ENCODE measurements around the gene RPA4. TPM values are rescaled to one million over a fixed set of nuclear protein-coding genes. Genes with fewer than 3 reads are reported as not detected.

RPA4 gene, protein sequence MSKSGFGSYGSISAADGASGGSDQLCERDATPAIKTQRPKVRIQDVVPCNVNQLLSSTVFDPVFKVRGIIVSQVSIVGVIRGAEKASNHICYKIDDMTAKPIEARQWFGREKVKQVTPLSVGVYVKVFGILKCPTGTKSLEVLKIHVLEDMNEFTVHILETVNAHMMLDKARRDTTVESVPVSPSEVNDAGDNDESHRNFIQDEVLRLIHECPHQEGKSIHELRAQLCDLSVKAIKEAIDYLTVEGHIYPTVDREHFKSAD
- total RNA-seq (2014; rRNA removed; shearing (Covaris generic)) (1.4 and 1.9 TPM in 2 replicates), total RNA-seq (2022) (1.3 and 1.8 TPM in 2 replicates), Bru-seq, nascent RNA (percentile 67 among the genes with signal in this experiment), BruChase-seq, experiment 1, labeled RNA remaining after a 6-hour chase (percentile 57 among the genes with signal in this experiment), BruChase-seq, experiment 2, labeled RNA remaining after a 2-hour chase (percentile 60 among the genes with signal in this experiment)
- long read RNA-seq: 0 reads

DNA sequence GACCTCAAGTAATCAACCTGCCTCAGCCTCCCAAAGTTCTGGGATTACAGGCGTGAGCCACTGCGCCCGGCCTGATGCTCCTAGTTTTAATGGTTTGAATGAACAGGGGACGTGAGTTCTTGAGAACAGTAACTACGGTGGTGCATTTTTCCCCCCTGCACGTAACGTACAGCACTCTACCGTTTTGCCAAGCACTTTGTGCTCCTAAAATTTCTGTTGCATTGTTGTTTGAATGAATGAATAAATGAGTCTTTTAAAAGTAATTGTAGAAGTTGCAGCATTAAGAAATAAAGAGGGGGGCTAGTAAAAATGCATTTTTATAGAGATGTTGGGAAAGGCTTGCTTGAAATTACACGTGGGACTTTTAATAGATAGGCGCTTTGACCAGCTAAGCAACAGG is at the start of gene RPA4:
Gene RPA4, plus strand, starts transcription at position 301 of the 400 bp plus-strand sequence. CDS start 403 bp downstream, outside the sequence.
- Histone ChIP-seq H3K36me3 (ENCODE audit: insufficient read depth, low read length) (no peaks in the 10 kb centered on the region), H2AFZ (ENCODE audit: low read length) (no peak within 1 kb of the TSS), H3K27ac (ENCODE audit: low read depth, low read length, poor library complexity, severe bottlenecking) (no peak within 1 kb of the TSS), H3K79me2 (ENCODE audit: insufficient read depth, low read depth, low read length) (no peaks in the 10 kb centered on the region), H3K9me2 (ENCODE audit: insufficient read depth, low read length) (no peaks in the 10 kb centered on the region), H3K4me2 (ENCODE audit: low read length) (no peak within 1 kb of the TSS), H3K4me1 (ENCODE audit: insufficient read depth, low read length, poor library complexity, severe bottlenecking) (no peaks in the 10 kb centered on the region), H3K9me3 (ENCODE audit: low read length) (no peaks in the 10 kb centered on the region), H4K20me1 (ENCODE audit: insufficient read depth, low read length) (no peaks in the 10 kb centered on the region), H3K4me3 (ENCODE audit: low read depth, low read length, poor library complexity, severe bottlenecking) (no peak within 1 kb of the TSS)
- BruUV-seq (replicated peaks): no TSS peak
- CTCF ChIA-PET (ENCODE audit: unreplicated experiment): no interaction called here
- TF ChIP-seq, protein P1, sequence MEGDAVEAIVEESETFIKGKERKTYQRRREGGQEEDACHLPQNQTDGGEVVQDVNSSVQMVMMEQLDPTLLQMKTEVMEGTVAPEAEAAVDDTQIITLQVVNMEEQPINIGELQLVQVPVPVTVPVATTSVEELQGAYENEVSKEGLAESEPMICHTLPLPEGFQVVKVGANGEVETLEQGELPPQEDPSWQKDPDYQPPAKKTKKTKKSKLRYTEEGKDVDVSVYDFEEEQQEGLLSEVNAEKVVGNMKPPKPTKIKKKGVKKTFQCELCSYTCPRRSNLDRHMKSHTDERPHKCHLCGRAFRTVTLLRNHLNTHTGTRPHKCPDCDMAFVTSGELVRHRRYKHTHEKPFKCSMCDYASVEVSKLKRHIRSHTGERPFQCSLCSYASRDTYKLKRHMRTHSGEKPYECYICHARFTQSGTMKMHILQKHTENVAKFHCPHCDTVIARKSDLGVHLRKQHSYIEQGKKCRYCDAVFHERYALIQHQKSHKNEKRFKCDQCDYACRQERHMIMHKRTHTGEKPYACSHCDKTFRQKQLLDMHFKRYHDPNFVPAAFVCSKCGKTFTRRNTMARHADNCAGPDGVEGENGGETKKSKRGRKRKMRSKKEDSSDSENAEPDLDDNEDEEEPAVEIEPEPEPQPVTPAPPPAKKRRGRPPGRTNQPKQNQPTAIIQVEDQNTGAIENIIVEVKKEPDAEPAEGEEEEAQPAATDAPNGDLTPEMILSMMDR (conservative IDR thresholded peaks at IDR 0.05; ENCODE audit: low read length): no peak
- no peak for DNase-seq (ENCODE audit: low spot score)
- POLR2A ChIA-PET: no interaction called here
- intact Hi-C loops (cut with micrococcal nuclease; ENCODE audit: unreplicated experiment): no loop called here

DNA sequence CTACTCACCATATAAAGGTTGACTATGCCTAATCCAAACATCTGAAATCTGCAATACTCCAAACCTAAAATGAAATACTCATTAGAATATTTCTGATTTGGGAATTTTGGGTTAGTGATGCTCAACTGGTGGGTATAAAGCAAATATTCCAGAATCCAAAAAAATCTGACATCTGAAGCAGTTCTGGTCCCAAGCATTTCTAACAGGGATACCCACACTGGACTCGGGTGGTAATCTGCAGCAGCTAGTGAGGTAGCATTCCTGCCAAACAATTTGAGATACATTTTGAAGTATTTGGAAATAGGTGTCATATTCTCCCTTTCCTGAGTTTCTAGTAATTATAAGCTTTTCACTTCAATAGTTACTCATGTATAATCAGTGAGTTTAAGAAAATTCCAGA is 49.6 kb upstream of the RPA4 start:
- Histone ChIP-seq H3K4me1 (ENCODE audit: insufficient read depth, low read length, poor library complexity, severe bottlenecking) (peaks cover 52% of the 10 kb centered on the region), H3K9me3 (ENCODE audit: low read length) (no peaks in the 10 kb centered on the region), H3K36me3 (ENCODE audit: insufficient read depth, low read length) (no peaks in the 10 kb centered on the region), H3K4me3 (ENCODE audit: low read depth, low read length, poor library complexity, severe bottlenecking) (no peak overlapping the region), H3K4me2 (ENCODE audit: low read length) (peak overlapping the region; percentile 64), H3K9me2 (ENCODE audit: insufficient read depth, low read length) (no peaks in the 10 kb centered on the region), H4K20me1 (ENCODE audit: insufficient read depth, low read length) (no peaks in the 10 kb centered on the region), H3K79me2 (ENCODE audit: insufficient read depth, low read depth, low read length) (peaks cover 8% of the 10 kb centered on the region; the same call in 1 of the 2 replicates), H3K27ac (ENCODE audit: low read depth, low read length, poor library complexity, severe bottlenecking) (peak overlapping the region; percentile 98), H2AFZ (ENCODE audit: low read length) (peak overlapping the region; percentile 54; the same call in 1 of the 2 replicates)
- intact Hi-C loops (cut with micrococcal nuclease; ENCODE audit: unreplicated experiment): loop anchor here (10.0 kb wide), 1 partner anchor 149 kb away; the partner anchor contains the start of gene DIAPH2
- TF ChIP-seq, protein P1 (conservative IDR thresholded peaks at IDR 0.05; ENCODE audit: low read length): no peak
- TF ChIP-seq EZH2phosphoT487 (IDR thresholded peaks at IDR 0.05; ENCODE audit: borderline replicate concordance, low read depth, low read length): no peak
- BruUV-seq (replicated peaks): no TSS peak
- ChIA-PET CTCF (ENCODE audit: unreplicated experiment) (no interaction called here), POLR2A (interaction anchor here (0.7 kb wide), 1 partner anchor 684 kb away, joined by 3 read pairs; no protein-coding TSS in a partner anchor)
- DNase-seq (ENCODE audit: low spot score): no peak

All from OCI-LY7 (cell line).